GM18858 (cell line): ENCODE results near the gene PRELID1.
"Not testable (repeated sequence)": the region's sequence is repeated elsewhere in the genome, so short reads cannot be mapped to it uniquely, and the experiment has no call there.

Source experiments
- ATAC-seq: cut with Tn5 transposase; IDR thresholded peaks from one replicate; pipeline ENCODE4 v1.9.1; 2021; ENCODE audit not compliant: unreplicated experiment

Gene PRELID1

GRCh38 chr5:177299697-177300096, 3.9 kb upstream of the PRELID1 start:
- ATAC-seq: no peak

GRCh38 chr5:177300236-177300880, 3.2 kb upstream of the PRELID1 start:
- peak; percentile 40 for ATAC-seq

- no peak for ATAC-seq
Observed at GRCh38 chr5:177300951-177301350, 2.6 kb upstream of the PRELID1 start.

GRCh38 chr5:177301503-177302165, 2.0 kb upstream of the PRELID1 start:
- no peak for ATAC-seq

- no peak for ATAC-seq
Observed at GRCh38 chr5:177302354-177303110, 1.1 kb upstream of the PRELID1 start.

- no peak for ATAC-seq
Observed at GRCh38 chr5:177303925-177304391, 359 bp downstream of the PRELID1 start.

- no peak for ATAC-seq
Observed at GRCh38 chr5:177304392-177305119, 957 bp downstream of the PRELID1 start.

GRCh38 chr5:177306103-177306640, 2.6 kb downstream of the PRELID1 start:
- not testable (repeated sequence) for ATAC-seq

- ATAC-seq: no peak
Observed at GRCh38 chr5:177306674-177307543, 3.3 kb downstream of the PRELID1 start.

GRCh38 chr5:177307544-177308363, 4.2 kb downstream of the PRELID1 start:
- no peak for ATAC-seq

GRCh38 chr5:177308740-177309139, 5.1 kb downstream of the PRELID1 start:
- no peak for ATAC-seq

GRCh38 chr5:177309351-177310191, 6.0 kb downstream of the PRELID1 start:
- no peak for ATAC-seq

GRCh38 chr5:177310332-177310731, 6.7 kb downstream of the PRELID1 start:
- no peak for ATAC-seq

- ATAC-seq: peak; percentile 27
Observed at GRCh38 chr5:177310757-177311391, 7.3 kb downstream of the PRELID1 start.

- ATAC-seq: no peak
Observed at GRCh38 chr5:177311392-177311722, 7.8 kb downstream of the PRELID1 start.

- ATAC-seq: peak; percentile 60
Observed at GRCh38 chr5:177311723-177312648, 8.4 kb downstream of the PRELID1 start, which contains the start of gene MXD3. Gene MXD3, minus strand, starts transcription at chr5:177311898. Its CDS starts 68 bp downstream, at chr5:177311830.
